CD4-positive, alpha-beta T cell treated with Interleukin-6 for 4 hours (primary cell): ENCODE data around the gene SCLY.
A peak's percentile ranks its signal among the peaks of the same experiment; 100 is the strongest.

Experiments used
- DNase-seq: peaks from one replicate; pipeline ENCODE4 v3.0.0-alpha.2; 2020; ENCODE audit warnings: mixed read lengths

The SCLY gene

GRCh38 chr2:238141541-238142318, 80.9 kb downstream of the SCLY start:
- DNase-seq, result peak; percentile 14

- DNase-seq, result no peak
These were observed 81.8 kb downstream of the SCLY start for GRCh38 chr2:238142382-238143205.

GRCh38 chr2:238143239-238143951, 82.6 kb downstream of the SCLY start:
- DNase-seq, result no peak

- DNase-seq, result no peak
These were observed 83.5 kb downstream of the SCLY start for GRCh38 chr2:238144262-238144661.

GRCh38 chr2:238145046-238145445, 84.2 kb downstream of the SCLY start:
- DNase-seq, result no peak

GRCh38 chr2:238145851-238146250, 85.0 kb downstream of the SCLY start:
- no peak for DNase-seq

- DNase-seq, result no peak
These were observed 86.2 kb downstream of the SCLY start for GRCh38 chr2:238146884-238147544.

GRCh38 chr2:238148981-238149380, 88.2 kb downstream of the SCLY start:
- no peak for DNase-seq
